ENCODE measurements around the gene PRKN.
A peak's percentile ranks its signal among the peaks of the same experiment; 100 is the strongest.

PRKN gene

DNA sequence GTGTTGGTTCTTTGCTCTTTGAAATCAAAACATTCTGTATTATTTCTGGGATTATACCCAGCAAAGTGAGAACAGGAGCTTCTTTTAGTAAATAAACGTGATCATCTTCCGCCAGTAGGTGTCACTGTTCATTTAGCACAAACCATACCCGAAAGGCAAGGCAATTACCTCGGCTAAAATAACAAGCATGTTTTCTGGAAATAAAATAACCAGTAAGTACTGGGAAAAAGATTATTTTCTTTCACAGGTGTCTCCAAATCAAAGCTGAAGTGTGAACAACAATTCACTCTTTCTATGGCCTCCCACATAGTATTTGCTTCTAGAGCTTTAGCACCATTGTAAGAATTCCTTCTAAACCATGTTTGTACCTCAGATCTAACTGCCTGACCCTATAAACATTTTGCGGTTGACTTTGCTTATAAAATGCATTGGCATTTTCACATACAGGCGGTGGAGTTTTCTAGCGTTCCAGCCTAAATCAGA lies 1309.1 kb downstream of the PRKN start:
- in situ Hi-C loops (cut with MboI; ENCODE audit: low pct_unique_long_range_greater_than_20kb, low sequenced_read_pairs, unreplicated experiment): no loop called here
- peak; percentile 61 for DNase-seq (ENCODE audit: low spot score)

DNA sequence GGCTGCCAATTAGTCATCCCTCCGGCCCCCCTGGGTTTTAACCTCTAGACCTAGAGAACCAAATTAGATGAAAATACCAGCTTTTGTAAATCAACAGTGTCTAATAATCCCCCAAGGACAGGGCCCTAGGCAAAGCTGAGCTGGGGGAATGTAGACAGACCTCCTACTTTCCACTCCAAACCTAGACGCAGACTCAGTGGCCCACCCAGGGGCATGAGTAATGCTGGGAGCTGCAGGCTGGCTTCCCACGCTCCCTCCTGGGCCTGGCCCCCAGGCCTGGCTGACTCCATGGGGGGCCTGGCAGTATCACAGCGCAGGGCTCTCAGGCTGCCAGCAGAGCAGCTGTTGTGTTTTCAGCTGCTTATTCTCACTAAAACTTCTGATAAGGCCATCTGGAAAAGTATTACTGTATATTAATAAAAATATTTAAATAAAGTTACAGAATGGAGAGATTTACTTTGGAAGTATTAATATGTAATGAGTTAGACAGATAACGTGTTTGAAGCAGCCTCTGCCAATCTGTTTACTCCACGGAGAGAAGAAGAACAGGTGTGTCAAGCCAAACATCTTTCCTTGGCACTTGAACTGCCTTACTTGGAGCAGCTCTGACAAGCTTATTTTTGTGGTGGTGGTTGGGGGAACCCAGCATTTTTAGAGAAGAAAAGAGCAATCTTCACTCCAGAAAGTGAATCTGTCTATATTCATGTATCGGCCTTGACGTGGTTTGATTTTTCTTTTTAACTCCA lies 1309.7 kb downstream of the PRKN start:
- no peak for DNase-seq (ENCODE audit: low spot score)
- TF ChIP-seq, protein P1, sequence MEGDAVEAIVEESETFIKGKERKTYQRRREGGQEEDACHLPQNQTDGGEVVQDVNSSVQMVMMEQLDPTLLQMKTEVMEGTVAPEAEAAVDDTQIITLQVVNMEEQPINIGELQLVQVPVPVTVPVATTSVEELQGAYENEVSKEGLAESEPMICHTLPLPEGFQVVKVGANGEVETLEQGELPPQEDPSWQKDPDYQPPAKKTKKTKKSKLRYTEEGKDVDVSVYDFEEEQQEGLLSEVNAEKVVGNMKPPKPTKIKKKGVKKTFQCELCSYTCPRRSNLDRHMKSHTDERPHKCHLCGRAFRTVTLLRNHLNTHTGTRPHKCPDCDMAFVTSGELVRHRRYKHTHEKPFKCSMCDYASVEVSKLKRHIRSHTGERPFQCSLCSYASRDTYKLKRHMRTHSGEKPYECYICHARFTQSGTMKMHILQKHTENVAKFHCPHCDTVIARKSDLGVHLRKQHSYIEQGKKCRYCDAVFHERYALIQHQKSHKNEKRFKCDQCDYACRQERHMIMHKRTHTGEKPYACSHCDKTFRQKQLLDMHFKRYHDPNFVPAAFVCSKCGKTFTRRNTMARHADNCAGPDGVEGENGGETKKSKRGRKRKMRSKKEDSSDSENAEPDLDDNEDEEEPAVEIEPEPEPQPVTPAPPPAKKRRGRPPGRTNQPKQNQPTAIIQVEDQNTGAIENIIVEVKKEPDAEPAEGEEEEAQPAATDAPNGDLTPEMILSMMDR (IDR thresholded peaks at IDR 0.05; ENCODE audit: extremely low read depth, insufficient read depth, missing control alignments): no peak
- in situ Hi-C loops (cut with MboI; ENCODE audit: low pct_unique_long_range_greater_than_20kb, low sequenced_read_pairs, unreplicated experiment): no loop called here

More for the DNA sequence above, 1309.1 kb downstream of the PRKN start:
- TF ChIP-seq, protein P1 (IDR thresholded peaks at IDR 0.05; ENCODE audit: extremely low read depth, insufficient read depth, missing control alignments): peak; percentile 70

DNA sequence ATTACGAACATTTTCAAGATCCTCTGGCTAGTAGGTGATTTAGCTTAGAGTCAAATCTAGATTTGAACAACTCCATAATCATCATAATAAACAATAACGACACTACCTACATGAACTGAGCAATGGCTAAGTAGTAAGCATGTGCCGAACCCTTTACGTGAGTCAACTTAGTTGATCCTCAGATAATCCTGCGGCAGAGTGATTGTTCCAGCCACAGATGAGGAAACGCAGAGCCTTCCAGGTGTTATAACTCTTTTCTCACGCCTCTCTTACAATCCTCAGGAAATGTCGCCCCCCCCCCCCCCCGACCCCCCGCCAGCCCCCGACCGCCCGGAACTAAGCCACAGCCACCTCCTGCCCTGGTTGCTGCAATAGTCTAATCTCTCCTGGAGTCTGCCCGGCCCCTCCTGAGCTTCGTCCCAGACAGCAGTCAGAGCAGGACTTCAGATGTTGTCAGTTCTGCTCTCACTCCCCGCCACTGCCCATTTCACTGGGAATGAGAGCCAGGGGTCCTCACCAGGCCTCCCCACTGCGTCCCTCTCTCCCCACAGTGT lies 1312.2 kb downstream of the PRKN start:
- no peak for DNase-seq (ENCODE audit: low spot score)
- in situ Hi-C loops (cut with MboI; ENCODE audit: low pct_unique_long_range_greater_than_20kb, low sequenced_read_pairs, unreplicated experiment): no loop called here

DNA sequence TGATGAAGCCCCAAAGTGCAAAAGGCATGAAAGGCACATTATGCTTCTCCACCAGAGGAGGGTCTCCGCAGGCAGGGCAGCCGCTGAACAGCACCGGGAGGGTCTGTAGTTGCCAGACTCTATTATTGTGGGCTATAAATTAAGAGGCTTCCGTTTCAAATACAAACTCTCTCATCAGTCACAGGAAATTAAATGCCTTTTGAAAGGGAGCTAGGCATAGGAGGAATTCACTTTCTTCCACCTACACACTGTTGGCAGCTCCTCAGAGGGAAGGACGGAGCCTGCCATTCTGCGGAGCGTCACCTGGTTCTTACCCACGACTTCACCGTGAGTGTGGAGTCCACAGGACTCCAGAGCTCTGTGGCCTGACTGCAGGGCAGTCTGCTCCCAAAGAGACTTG lies 1312.9 kb downstream of the PRKN start:
- no peak for DNase-seq (ENCODE audit: low spot score)
- TF ChIP-seq, protein P1 (IDR thresholded peaks at IDR 0.05; ENCODE audit: extremely low read depth, insufficient read depth, missing control alignments): no peak
- in situ Hi-C loops (cut with MboI; ENCODE audit: low pct_unique_long_range_greater_than_20kb, low sequenced_read_pairs, unreplicated experiment): no loop called here

More for the DNA sequence above, 1312.2 kb downstream of the PRKN start:
- TF ChIP-seq, protein P1 (IDR thresholded peaks at IDR 0.05; ENCODE audit: extremely low read depth, insufficient read depth, missing control alignments): no peak

DNA sequence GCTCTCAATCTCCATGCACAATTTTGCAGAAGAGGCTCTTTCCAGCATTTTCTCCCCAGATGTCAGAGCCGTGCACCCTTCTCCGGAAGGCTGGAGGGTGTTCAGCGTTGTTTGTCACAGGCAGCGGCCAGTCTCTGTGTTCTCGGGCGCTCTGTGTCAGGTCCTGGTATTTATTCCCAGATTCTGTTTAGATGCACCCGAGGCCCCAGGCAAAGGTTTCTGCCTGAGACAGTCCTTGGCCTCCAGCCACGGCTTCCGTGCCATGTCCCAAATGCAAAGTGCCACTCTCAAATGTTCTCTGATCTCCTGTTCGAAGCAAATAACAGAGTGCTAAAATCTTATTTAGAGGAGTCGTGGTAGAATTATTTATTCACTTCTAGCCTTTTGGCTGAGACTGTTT lies 1313.4 kb downstream of the PRKN start:
- in situ Hi-C loops (cut with MboI; ENCODE audit: low pct_unique_long_range_greater_than_20kb, low sequenced_read_pairs, unreplicated experiment): no loop called here
- TF ChIP-seq, protein P1 (IDR thresholded peaks at IDR 0.05; ENCODE audit: extremely low read depth, insufficient read depth, missing control alignments): no peak
- no peak for DNase-seq (ENCODE audit: low spot score)

DNA sequence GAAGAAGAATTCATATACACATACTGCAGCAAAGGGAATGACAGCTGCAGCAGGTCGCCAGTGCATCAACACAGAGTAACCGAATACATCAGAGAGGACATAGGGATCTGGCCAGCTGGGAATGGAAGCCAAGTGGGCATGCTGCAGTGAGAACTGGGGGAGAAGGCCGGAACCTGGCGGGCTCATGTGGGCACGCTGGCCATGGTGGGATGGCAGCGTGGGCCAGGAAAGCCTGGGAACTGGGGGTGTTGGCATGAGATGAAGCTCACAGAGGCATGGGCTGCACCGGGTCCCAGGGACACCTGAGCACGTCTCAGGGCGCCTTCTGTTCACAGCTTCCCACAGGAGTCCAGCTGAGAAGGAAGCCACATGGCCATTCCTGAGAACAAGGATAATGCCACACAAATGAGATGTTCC lies 1314.2 kb downstream of the PRKN start:
- no peak for DNase-seq (ENCODE audit: low spot score)
- TF ChIP-seq, protein P1 (IDR thresholded peaks at IDR 0.05; ENCODE audit: extremely low read depth, insufficient read depth, missing control alignments): no peak
- in situ Hi-C loops (cut with MboI; ENCODE audit: low pct_unique_long_range_greater_than_20kb, low sequenced_read_pairs, unreplicated experiment): no loop called here
